ENCODE data around the gene LIMS2.

The LIMS2 gene

GRCh38 chr2:127630096-127630863, 45.0 kb downstream of the LIMS2 start:
- no peak overlapping the region for H3K27ac ChIP-seq
- TF ChIP-seq ZFX (IDR thresholded peaks at IDR 0.05) (no peak), CTCF (conservative IDR thresholded peaks at IDR 0.05) (no peak)

GRCh38 chr2:127629637-127630036, 45.7 kb downstream of the LIMS2 start:
- no peak overlapping the region for H3K27ac ChIP-seq
- no peak for TF ChIP-seq ZFX (IDR thresholded peaks at IDR 0.05)
- no peak for TF ChIP-seq CTCF (conservative IDR thresholded peaks at IDR 0.05)

- TF ChIP-seq CTCF (conservative IDR thresholded peaks at IDR 0.05) (no peak), ZFX (IDR thresholded peaks at IDR 0.05) (no peak)
- H3K27ac ChIP-seq = no peak overlapping the region
These were observed 46.3 kb downstream of the LIMS2 start for GRCh38 chr2:127628767-127629614.

GRCh38 chr2:127627740-127628571, 47.4 kb downstream of the LIMS2 start:
- TF ChIP-seq CTCF (conservative IDR thresholded peaks at IDR 0.05) (no peak), ZFX (IDR thresholded peaks at IDR 0.05) (no peak)
- no peak overlapping the region for H3K27ac ChIP-seq

- no peak for TF ChIP-seq CTCF (conservative IDR thresholded peaks at IDR 0.05)
- TF ChIP-seq ZFX (IDR thresholded peaks at IDR 0.05) = no peak
- no peak overlapping the region for H3K27ac ChIP-seq
These were observed 48.2 kb downstream of the LIMS2 start for GRCh38 chr2:127626917-127627739.

- TF ChIP-seq CTCF (conservative IDR thresholded peaks at IDR 0.05) (no peak), ZFX (IDR thresholded peaks at IDR 0.05) (no peak)
- H3K27ac ChIP-seq = no peak overlapping the region
These were observed 49.2 kb downstream of the LIMS2 start for GRCh38 chr2:127626175-127626574.
